HepG2 (cell line): ENCODE measurements around the gene FUT6. TPM values are rescaled to one million over a fixed set of nuclear protein-coding genes. Genes with fewer than 3 reads are reported as not detected.
A peak's percentile ranks its signal among the peaks of the same experiment; 100 is the strongest.

Experiments used
- ASH2L ChIP-seq: fragments of 300-600, 200-600 bp; sonication (generic); IDR thresholded peaks from 2 replicates; pipeline ENCODE4 v1.7.0; 2017; ENCODE audit warnings: low read depth, mild to moderate bottlenecking, moderate library complexity, mixed read lengths, low read length; ENCODE audit not compliant: insufficient read length
- KDM5A ChIP-seq: fragments of 200-600 bp; sonication (generic); IDR thresholded peaks from 2 replicates; pipeline ENCODE4 v1.7.0; 2018; ENCODE audit warnings: antibody characterized with exemption, mild to moderate bottlenecking, low read length, borderline replicate concordance
- MIER2 ChIP-seq: IDR thresholded peaks from 2 replicates; pipeline ENCODE4 v1.6.1; 2016; ENCODE audit warnings: missing biosample characterization, missing genetic modification reagents
- NCOA2 ChIP-seq: sonication (generic); formaldehyde crosslinking; IDR thresholded peaks from 2 replicates; pipeline ENCODE4 v1.8.0; 2022; ENCODE audit warnings: inconsistent platforms
- NFATC3 ChIP-seq: sonication (generic); formaldehyde crosslinking; IDR thresholded peaks from 2 replicates; pipeline ENCODE4 v1.5.1; 2020; ENCODE audit warnings: mild to moderate bottlenecking, missing genetic modification reagents
- NFE2 ChIP-seq: sonication (generic); formaldehyde crosslinking; IDR thresholded peaks from 2 replicates; pipeline ENCODE4 v1.4.0; 2020; ENCODE audit warnings: missing genetic modification reagents
- NFKB2 ChIP-seq: sonication (generic); formaldehyde crosslinking; IDR thresholded peaks from 2 replicates; pipeline ENCODE4 v1.4.0; 2020; ENCODE audit warnings: missing genetic modification reagents, borderline replicate concordance
- TBP ChIP-seq: sonication (generic); formaldehyde crosslinking; IDR thresholded peaks from 2 replicates; pipeline ENCODE4 v1.5.0; 2020; ENCODE audit warnings: missing genetic modification reagents
- U2AF1 ChIP-seq: fragments of 200-400 bp; formaldehyde crosslinking; optimal IDR thresholded peaks from 2 replicates; pipeline ENCODE3; 2017; ENCODE audit warnings: mild to moderate bottlenecking, low read depth, low read length
- ZC3H13 ChIP-seq: sonication (generic); formaldehyde crosslinking; IDR thresholded peaks from 2 replicates; pipeline ENCODE4 v1.8.1; 2023; ENCODE audit warnings: mild to moderate bottlenecking, missing genetic modification reagents, moderate library complexity
- ZFP36L2 ChIP-seq: sonication (generic); formaldehyde crosslinking; IDR thresholded peaks from 2 replicates; pipeline ENCODE4 v1.4.0; 2020; ENCODE audit warnings: missing genetic modification reagents
- ZNF121 ChIP-seq: sonication (generic); formaldehyde crosslinking; IDR thresholded peaks from 2 replicates; pipeline ENCODE4 v1.5.0; 2020; ENCODE audit warnings: mild to moderate bottlenecking, missing genetic modification reagents
- ZNF138 ChIP-seq: sonication (generic); formaldehyde crosslinking; IDR thresholded peaks from 2 replicates; pipeline ENCODE4 v1.5.0; 2020; ENCODE audit warnings: mild to moderate bottlenecking, low read depth, missing genetic modification reagents
- ZNF329 ChIP-seq: sonication (generic); formaldehyde crosslinking; IDR thresholded peaks from 2 replicates; pipeline ENCODE4 v1.9.0; 2021; ENCODE audit warnings: low read depth, mild to moderate bottlenecking, missing genetic modification reagents
- ZNF468 ChIP-seq: sonication (generic); formaldehyde crosslinking; IDR thresholded peaks from 2 replicates; pipeline ENCODE4 v1.8.0; 2022; ENCODE audit warnings: mild to moderate bottlenecking, moderate library complexity, missing genetic modification reagents
- ZNF552 ChIP-seq: sonication (generic); formaldehyde crosslinking; IDR thresholded peaks from 2 replicates; pipeline ENCODE4 v1.9.0; 2022; ENCODE audit warnings: missing genetic modification reagents, mild to moderate bottlenecking, borderline replicate concordance
- ZZZ3 ChIP-seq: sonication (generic); formaldehyde crosslinking; IDR thresholded peaks from 2 replicates; pipeline ENCODE4 v1.4.0; 2020; ENCODE audit warnings: missing genetic modification reagents, mild to moderate bottlenecking, borderline replicate concordance
- polyA plus RNA-seq, 8 experiments: library from polyadenylated mRNA; depleted of rRNA in 3 of 8; stranded (reverse) in 7 of 8; unstranded in 1 of 8; fragments of >200 nt; fragmentation: Illumina TruSeq in 4 of 8; extraction: Trizol in 4 of 8; gene quantifications; 2 replicates each; pipeline versions ENCODE4 v1.2.1 to v1.2.3, GENCODE V29; 2011 to 2016; ENCODE audit warnings: low read depth in 4 of 8, missing spikeins in 1 of 8, mixed read lengths in 1 of 8; ENCODE audit not compliant: insufficient read depth in 1 of 8
- total RNA-seq, 5 experiments: library from RNA; depleted of rRNA; stranded (reverse); fragments of >200 nt; fragmentation: Illumina TruSeq; extraction: Trizol; gene quantifications; 2 replicates each; pipeline ENCODE4 v1.2.3, GENCODE V29; 2016; ENCODE audit warnings: low read depth in 1 of 5
- TF ChIP-seq, protein P1 (sequence below): sonication (generic); formaldehyde crosslinking; IDR thresholded peaks from 2 replicates; pipeline ENCODE4 v1.4.0; 2020; ENCODE audit warnings: missing genetic modification reagents, low read depth, mild to moderate bottlenecking, borderline replicate concordance
- TF ChIP-seq, protein P2 (sequence below): sonication (generic); formaldehyde crosslinking; IDR thresholded peaks from 2 replicates; pipeline ENCODE4 v1.8.0; 2022; ENCODE audit warnings: mild to moderate bottlenecking, missing genetic modification reagents; ENCODE audit not compliant: insufficient replicate concordance
- TF ChIP-seq, protein P3 (sequence below): IDR thresholded peaks from 2 replicates; pipeline ENCODE4 v1.4.0; 2020; ENCODE audit warnings: mild to moderate bottlenecking, missing genetic modification reagents
- TF ChIP-seq, protein P4 (sequence below): sonication (generic); formaldehyde crosslinking; IDR thresholded peaks from 2 replicates; pipeline ENCODE4 v1.4.0; 2020; ENCODE audit warnings: missing genetic modification reagents, mild to moderate bottlenecking, borderline replicate concordance
- TF ChIP-seq, protein P5 (sequence below): sonication (generic); formaldehyde crosslinking; IDR thresholded peaks from 2 replicates; pipeline ENCODE4 v1.8.1; 2023; ENCODE audit warnings: mild to moderate bottlenecking, missing genetic modification reagents, borderline replicate concordance

Gene FUT6
- total and polyA plus RNA-seq, 2 of the 13 experiments (the other 11 are each of a cell fraction or from before 2014, with no cell fraction given): 8.2 to 27.7 TPM

DNA sequence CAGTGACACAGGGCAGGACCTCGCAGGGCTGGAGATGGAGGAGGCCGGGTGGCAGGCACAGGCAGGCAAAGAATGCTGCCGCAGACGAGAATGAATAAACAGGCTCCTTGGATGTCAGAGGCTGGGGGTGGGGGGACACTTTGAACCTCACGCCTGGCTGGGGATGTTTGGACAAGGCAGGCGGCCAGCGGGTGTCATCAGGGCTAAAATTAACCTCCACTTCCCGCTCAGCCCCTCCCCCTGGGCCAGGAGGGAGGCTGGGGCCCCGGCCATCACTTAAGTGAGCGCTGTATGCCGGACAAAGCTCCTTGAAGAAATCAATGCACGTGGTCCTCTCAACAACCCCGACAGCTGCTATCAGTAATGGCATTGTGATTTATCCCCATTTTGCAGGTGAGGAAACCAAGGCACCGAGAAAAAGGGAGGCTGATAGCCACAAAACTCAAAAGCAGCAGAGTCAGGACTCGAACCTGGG lies 41.1 kb upstream of the FUT6 start (continued):
- TF ChIP-seq, protein P1, sequence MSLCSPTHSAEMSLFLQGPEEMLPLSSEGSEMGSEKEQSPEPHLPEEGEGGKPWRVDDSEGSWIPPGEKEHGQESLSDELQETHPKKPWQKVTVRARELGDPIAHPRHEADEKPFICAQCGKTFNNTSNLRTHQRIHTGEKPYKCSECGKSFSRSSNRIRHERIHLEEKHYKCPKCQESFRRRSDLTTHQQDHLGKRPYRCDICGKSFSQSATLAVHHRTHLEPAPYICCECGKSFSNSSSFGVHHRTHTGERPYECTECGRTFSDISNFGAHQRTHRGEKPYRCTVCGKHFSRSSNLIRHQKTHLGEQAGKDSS: no peak; the same call in 1 of the 2 replicates
- TF ChIP-seq ASH2L (peak; percentile 60), ZNF329 (no peak), TBP (CRISPR knock-in tag) (no peak), MIER2 (CRISPR knock-in tag) (no peak), ZNF138 (CRISPR knock-in tag) (no peak), ZNF468 (CRISPR knock-in tag) (no peak), ZNF552 (CRISPR knock-in tag) (peak; percentile 70), ZNF121 (CRISPR knock-in tag) (0 out of 2 replicates have a peak, but pooled peaks have one; percentile 34), ZC3H13 (CRISPR knock-in tag) (no peak), KDM5A (no peak), NFATC3 (CRISPR knock-in tag) (no peak), U2AF1 (no peak), NFE2 (CRISPR knock-in tag) (no peak), ZZZ3 (no peak), NCOA2 (CRISPR knock-in tag) (peak; percentile 93), NFKB2 (CRISPR knock-in tag) (0 out of 2 replicates have a peak, but pooled peaks have one; percentile 29), ZFP36L2 (CRISPR knock-in tag) (no peak)
- TF ChIP-seq, protein P2, sequence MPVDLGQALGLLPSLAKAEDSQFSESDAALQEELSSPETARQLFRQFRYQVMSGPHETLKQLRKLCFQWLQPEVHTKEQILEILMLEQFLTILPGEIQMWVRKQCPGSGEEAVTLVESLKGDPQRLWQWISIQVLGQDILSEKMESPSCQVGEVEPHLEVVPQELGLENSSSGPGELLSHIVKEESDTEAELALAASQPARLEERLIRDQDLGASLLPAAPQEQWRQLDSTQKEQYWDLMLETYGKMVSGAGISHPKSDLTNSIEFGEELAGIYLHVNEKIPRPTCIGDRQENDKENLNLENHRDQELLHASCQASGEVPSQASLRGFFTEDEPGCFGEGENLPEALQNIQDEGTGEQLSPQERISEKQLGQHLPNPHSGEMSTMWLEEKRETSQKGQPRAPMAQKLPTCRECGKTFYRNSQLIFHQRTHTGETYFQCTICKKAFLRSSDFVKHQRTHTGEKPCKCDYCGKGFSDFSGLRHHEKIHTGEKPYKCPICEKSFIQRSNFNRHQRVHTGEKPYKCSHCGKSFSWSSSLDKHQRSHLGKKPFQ: no peak
- TF ChIP-seq, protein P3, sequence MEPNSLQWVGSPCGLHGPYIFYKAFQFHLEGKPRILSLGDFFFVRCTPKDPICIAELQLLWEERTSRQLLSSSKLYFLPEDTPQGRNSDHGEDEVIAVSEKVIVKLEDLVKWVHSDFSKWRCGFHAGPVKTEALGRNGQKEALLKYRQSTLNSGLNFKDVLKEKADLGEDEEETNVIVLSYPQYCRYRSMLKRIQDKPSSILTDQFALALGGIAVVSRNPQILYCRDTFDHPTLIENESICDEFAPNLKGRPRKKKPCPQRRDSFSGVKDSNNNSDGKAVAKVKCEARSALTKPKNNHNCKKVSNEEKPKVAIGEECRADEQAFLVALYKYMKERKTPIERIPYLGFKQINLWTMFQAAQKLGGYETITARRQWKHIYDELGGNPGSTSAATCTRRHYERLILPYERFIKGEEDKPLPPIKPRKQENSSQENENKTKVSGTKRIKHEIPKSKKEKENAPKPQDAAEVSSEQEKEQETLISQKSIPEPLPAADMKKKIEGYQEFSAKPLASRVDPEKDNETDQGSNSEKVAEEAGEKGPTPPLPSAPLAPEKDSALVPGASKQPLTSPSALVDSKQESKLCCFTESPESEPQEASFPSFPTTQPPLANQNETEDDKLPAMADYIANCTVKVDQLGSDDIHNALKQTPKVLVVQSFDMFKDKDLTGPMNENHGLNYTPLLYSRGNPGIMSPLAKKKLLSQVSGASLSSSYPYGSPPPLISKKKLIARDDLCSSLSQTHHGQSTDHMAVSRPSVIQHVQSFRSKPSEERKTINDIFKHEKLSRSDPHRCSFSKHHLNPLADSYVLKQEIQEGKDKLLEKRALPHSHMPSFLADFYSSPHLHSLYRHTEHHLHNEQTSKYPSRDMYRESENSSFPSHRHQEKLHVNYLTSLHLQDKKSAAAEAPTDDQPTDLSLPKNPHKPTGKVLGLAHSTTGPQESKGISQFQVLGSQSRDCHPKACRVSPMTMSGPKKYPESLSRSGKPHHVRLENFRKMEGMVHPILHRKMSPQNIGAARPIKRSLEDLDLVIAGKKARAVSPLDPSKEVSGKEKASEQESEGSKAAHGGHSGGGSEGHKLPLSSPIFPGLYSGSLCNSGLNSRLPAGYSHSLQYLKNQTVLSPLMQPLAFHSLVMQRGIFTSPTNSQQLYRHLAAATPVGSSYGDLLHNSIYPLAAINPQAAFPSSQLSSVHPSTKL (CRISPR knock-in tag): peak; percentile 92
- TF ChIP-seq, protein P4, sequence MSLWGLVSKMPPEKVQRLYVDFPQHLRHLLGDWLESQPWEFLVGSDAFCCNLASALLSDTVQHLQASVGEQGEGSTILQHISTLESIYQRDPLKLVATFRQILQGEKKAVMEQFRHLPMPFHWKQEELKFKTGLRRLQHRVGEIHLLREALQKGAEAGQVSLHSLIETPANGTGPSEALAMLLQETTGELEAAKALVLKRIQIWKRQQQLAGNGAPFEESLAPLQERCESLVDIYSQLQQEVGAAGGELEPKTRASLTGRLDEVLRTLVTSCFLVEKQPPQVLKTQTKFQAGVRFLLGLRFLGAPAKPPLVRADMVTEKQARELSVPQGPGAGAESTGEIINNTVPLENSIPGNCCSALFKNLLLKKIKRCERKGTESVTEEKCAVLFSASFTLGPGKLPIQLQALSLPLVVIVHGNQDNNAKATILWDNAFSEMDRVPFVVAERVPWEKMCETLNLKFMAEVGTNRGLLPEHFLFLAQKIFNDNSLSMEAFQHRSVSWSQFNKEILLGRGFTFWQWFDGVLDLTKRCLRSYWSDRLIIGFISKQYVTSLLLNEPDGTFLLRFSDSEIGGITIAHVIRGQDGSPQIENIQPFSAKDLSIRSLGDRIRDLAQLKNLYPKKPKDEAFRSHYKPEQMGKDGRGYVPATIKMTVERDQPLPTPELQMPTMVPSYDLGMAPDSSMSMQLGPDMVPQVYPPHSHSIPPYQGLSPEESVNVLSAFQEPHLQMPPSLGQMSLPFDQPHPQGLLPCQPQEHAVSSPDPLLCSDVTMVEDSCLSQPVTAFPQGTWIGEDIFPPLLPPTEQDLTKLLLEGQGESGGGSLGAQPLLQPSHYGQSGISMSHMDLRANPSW: no peak
- TF ChIP-seq, protein P5, sequence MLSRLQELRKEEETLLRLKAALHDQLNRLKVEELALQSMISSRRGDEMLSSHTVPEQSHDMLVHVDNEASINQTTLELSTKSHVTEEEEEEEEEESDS (CRISPR knock-in tag): no peak
